K562 (cell line): ENCODE data around the gene PPT2. TPM values are rescaled to one million over a fixed set of nuclear protein-coding genes. Genes with fewer than 3 reads are reported as not detected.

Experiments
- CC2D1A ChIP-seq: fragments of 450-650 bp; IDR thresholded peaks from 2 replicates; pipeline ENCODE4 v1.6.1; 2017; ENCODE audit warnings: mild to moderate bottlenecking
- E2F1 ChIP-seq: sonication (generic); formaldehyde crosslinking; IDR thresholded peaks from 2 replicates; pipeline ENCODE4 v1.8.1; 2023; ENCODE audit warnings: mild to moderate bottlenecking, missing genetic modification reagents, moderate library complexity
- MAZ ChIP-seq, 2 experiments: fragments of 450-650 bp in 1 of 2; sonication (generic) in 1 of 2; formaldehyde crosslinking; IDR thresholded peaks in 1 of 2; conservative IDR thresholded peaks in 1 of 2; 2 replicates each; pipeline versions ENCODE4 v1.4.0 to v1.5.0; 2020; ENCODE audit warnings: mild to moderate bottlenecking in 1 of 2, missing genetic modification reagents in 1 of 2
- NELFE ChIP-seq: IDR thresholded peaks from 2 replicates; pipeline ENCODE4 v1.6.1; 2011; ENCODE audit warnings: mild to moderate bottlenecking; ENCODE audit not compliant: insufficient read depth, insufficient read length
- NR3C1 ChIP-seq: sonication (generic); formaldehyde crosslinking; IDR thresholded peaks from 2 replicates; pipeline ENCODE4 v1.8.1; 2022; ENCODE audit warnings: missing genetic modification reagents
- PPARD ChIP-seq: fragments of 250-450 bp; sonication (Bioruptor Pico); IDR thresholded peaks from 2 replicates; pipeline ENCODE4 v1.8.0; 2022; ENCODE audit warnings: inconsistent platforms, mild to moderate bottlenecking, moderate library complexity
- SRSF7 ChIP-seq: fragments of 200-400 bp; formaldehyde crosslinking; optimal IDR thresholded peaks from 2 replicates; pipeline ENCODE3; 2017; ENCODE audit warnings: mild to moderate bottlenecking, low read depth, low read length
- STAT5B ChIP-seq: fragments of 250-450 bp; sonication (Bioruptor Pico); IDR thresholded peaks from 2 replicates; pipeline ENCODE4 v1.8.0; 2021; ENCODE audit warnings: mild to moderate bottlenecking, inconsistent platforms
- ZNF146 ChIP-seq: IDR thresholded peaks from one replicate; pipeline ENCODE4 v1.6.1; 2018; ENCODE audit warnings: missing compliant biosample characterization; ENCODE audit not compliant: unreplicated experiment
- ZNF24 ChIP-seq: fragments of 450-650 bp; IDR thresholded peaks from 2 replicates; pipeline ENCODE4 v1.6.1; 2016
- ZNF740 ChIP-seq, 3 experiments: fragments of 200-800 bp in 1 of 3; sonication (Bioruptor generic) in 1 of 3; sonication (generic) in 1 of 3; formaldehyde crosslinking in 1 of 3; IDR thresholded peaks; 2 replicates each; pipeline versions ENCODE4 v1.6.1 to v1.8.0; 2016 to 2022; ENCODE audit warnings: mild to moderate bottlenecking in 2 of 3, missing compliant biosample characterization in 2 of 3, missing genetic modification characterization in 2 of 3, missing genetic modification reagents in 1 of 3
- polyA plus RNA-seq, 8 experiments: library from polyadenylated mRNA; depleted of rRNA in 4 of 8; stranded (reverse) in 5 of 8; unstranded in 3 of 8; fragments of >200 nt; fragmentation: Nextera tagmentation in 2 of 8; fragmentation: Illumina TruSeq in 1 of 8; extraction: Ambion mirVana in 2 of 8; extraction: Trizol in 1 of 8; gene quantifications; 2 replicates each; pipeline versions ENCODE4 v1.2.1 to v1.2.3, GENCODE V29; 2011 to 2014; ENCODE audit warnings: inconsistent platforms in 1 of 8, missing spikeins in 1 of 8
- total RNA-seq, 7 experiments: library from RNA; depleted of rRNA in 6 of 7; stranded (reverse); fragments of >200 nt in 6 of 7; fragmentation: Illumina TruSeq in 2 of 7; extraction: Trizol in 2 of 7; gene quantifications; 2 replicates each; pipeline versions ENCODE4 v1.2.1 to v1.2.3, GENCODE V29; 2011 to 2021; ENCODE audit warnings: low replicate concordance in 1 of 7
- TF ChIP-seq, protein P1 (sequence below): fragments of 450-650 bp; IDR thresholded peaks from 2 replicates; pipeline ENCODE4 v1.6.1; 2017; ENCODE audit warnings: antibody characterized with exemption, mild to moderate bottlenecking
- TF ChIP-seq, protein P2 (sequence below): fragments of 250-450 bp; sonication (Bioruptor Pico); IDR thresholded peaks from 2 replicates; pipeline ENCODE4 v1.4.0; 2020
- TF ChIP-seq, protein P3 (sequence below): IDR thresholded peaks from 2 replicates; pipeline ENCODE4 v1.6.1; 2016; ENCODE audit warnings: missing genetic modification characterization, missing compliant biosample characterization
- TF ChIP-seq, protein P4 (sequence below): fragments of 250-450 bp; sonication (Bioruptor Pico); IDR thresholded peaks from 2 replicates; pipeline ENCODE4 v1.4.0; 2020; ENCODE audit warnings: mild to moderate bottlenecking

Gene PPT2
- total and polyA plus RNA-seq, 9 of the 15 experiments (the other 6 are each of a cell fraction or from before 2014, with no cell fraction given), result 27.4 to 98.8 (median 69.9) TPM

- TF ChIP-seq E2F1 (CRISPR knock-in tag) (peak; percentile 87; the same call in 1 of the 2 replicates), ZNF24 (no peak), MAZ (CRISPR knock-in tag; conservative IDR thresholded peaks at IDR 0.05 in 1 of 2, IDR thresholded peaks at IDR 0.05 in 1 of 2) (peak in 1 of 2 experiments; percentile 42; a peak in 2 of 4 replicates), SRSF7 (no peak), ZNF146 (CRISPR knock-in tag) (no peak), NELFE (no peak), NR3C1 (CRISPR knock-in tag) (no peak), STAT5B (CRISPR knock-in tag) (no peak), ZNF740 (CRISPR knock-in tag; IDR thresholded peaks at IDR 0.05) (no peak), ZNF740 (tag; IDR thresholded peaks at IDR 0.05) (no peak), CC2D1A (no peak), PPARD (CRISPR knock-in tag) (no peak)
- TF ChIP-seq, protein P1, sequence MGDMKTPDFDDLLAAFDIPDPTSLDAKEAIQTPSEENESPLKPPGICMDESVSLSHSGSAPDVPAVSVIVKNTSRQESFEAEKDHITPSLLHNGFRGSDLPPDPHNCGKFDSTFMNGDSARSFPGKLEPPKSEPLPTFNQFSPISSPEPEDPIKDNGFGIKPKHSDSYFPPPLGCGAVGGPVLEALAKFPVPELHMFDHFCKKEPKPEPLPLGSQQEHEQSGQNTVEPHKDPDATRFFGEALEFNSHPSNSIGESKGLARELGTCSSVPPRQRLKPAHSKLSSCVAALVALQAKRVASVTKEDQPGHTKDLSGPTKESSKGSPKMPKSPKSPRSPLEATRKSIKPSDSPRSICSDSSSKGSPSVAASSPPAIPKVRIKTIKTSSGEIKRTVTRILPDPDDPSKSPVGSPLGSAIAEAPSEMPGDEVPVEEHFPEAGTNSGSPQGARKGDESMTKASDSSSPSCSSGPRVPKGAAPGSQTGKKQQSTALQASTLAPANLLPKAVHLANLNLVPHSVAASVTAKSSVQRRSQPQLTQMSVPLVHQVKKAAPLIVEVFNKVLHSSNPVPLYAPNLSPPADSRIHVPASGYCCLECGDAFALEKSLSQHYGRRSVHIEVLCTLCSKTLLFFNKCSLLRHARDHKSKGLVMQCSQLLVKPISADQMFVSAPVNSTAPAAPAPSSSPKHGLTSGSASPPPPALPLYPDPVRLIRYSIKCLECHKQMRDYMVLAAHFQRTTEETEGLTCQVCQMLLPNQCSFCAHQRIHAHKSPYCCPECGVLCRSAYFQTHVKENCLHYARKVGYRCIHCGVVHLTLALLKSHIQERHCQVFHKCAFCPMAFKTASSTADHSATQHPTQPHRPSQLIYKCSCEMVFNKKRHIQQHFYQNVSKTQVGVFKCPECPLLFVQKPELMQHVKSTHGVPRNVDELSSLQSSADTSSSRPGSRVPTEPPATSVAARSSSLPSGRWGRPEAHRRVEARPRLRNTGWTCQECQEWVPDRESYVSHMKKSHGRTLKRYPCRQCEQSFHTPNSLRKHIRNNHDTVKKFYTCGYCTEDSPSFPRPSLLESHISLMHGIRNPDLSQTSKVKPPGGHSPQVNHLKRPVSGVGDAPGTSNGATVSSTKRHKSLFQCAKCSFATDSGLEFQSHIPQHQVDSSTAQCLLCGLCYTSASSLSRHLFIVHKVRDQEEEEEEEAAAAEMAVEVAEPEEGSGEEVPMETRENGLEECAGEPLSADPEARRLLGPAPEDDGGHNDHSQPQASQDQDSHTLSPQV, result no peak
- TF ChIP-seq, protein P2, sequence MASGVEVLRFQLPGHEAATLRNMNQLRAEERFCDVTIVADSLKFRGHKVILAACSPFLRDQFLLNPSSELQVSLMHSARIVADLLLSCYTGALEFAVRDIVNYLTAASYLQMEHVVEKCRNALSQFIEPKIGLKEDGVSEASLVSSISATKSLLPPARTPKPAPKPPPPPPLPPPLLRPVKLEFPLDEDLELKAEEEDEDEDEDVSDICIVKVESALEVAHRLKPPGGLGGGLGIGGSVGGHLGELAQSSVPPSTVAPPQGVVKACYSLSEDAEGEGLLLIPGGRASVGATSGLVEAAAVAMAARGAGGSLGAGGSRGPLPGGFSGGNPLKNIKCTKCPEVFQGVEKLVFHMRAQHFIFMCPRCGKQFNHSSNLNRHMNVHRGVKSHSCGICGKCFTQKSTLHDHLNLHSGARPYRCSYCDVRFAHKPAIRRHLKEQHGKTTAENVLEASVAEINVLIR (CRISPR knock-in tag), result peak; percentile 57; the same call in 1 of the 2 replicates
- TF ChIP-seq, protein P3, sequence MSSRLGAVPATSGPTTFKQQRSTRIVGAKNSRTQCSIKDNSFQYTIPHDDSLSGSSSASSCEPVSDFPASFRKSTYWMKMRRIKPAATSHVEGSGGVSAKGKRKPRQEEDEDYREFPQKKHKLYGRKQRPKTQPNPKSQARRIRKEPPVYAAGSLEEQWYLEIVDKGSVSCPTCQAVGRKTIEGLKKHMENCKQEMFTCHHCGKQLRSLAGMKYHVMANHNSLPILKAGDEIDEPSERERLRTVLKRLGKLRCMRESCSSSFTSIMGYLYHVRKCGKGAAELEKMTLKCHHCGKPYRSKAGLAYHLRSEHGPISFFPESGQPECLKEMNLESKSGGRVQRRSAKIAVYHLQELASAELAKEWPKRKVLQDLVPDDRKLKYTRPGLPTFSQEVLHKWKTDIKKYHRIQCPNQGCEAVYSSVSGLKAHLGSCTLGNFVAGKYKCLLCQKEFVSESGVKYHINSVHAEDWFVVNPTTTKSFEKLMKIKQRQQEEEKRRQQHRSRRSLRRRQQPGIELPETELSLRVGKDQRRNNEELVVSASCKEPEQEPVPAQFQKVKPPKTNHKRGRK (tag), result no peak
- TF ChIP-seq, protein P4, sequence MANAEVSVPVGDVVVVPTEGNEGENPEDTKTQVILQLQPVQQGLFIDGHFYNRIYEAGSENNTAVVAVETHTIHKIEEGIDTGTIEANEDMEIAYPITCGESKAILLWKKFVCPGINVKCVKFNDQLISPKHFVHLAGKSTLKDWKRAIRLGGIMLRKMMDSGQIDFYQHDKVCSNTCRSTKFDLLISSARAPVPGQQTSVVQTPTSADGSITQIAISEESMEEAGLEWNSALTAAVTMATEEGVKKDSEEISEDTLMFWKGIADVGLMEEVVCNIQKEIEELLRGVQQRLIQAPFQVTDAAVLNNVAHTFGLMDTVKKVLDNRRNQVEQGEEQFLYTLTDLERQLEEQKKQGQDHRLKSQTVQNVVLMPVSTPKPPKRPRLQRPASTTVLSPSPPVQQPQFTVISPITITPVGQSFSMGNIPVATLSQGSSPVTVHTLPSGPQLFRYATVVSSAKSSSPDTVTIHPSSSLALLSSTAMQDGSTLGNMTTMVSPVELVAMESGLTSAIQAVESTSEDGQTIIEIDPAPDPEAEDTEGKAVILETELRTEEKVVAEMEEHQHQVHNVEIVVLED (CRISPR knock-in tag), result no peak
These were observed 24.0 kb downstream of the PPT2 start, which contains the start of gene RNF5 (continued) for GRCh38 chr6:32177788-32178546.
